Endometrium (tissue), 2 donors: ENCODE measurements around the gene DLX5.
"Not testable (repeated sequence)": the region's sequence is repeated elsewhere in the genome, so short reads cannot be mapped to it uniquely, and the experiment has no call there.

Experiments
- FAIRE-seq: peaks from 2 replicates; lab custom pipeline; 2012; peaks lifted over from hg19 to GRCh38; lab: Jason Lieb, UNC
- donor health status: control.
- donor health status: control.

DLX5 gene

DNA sequence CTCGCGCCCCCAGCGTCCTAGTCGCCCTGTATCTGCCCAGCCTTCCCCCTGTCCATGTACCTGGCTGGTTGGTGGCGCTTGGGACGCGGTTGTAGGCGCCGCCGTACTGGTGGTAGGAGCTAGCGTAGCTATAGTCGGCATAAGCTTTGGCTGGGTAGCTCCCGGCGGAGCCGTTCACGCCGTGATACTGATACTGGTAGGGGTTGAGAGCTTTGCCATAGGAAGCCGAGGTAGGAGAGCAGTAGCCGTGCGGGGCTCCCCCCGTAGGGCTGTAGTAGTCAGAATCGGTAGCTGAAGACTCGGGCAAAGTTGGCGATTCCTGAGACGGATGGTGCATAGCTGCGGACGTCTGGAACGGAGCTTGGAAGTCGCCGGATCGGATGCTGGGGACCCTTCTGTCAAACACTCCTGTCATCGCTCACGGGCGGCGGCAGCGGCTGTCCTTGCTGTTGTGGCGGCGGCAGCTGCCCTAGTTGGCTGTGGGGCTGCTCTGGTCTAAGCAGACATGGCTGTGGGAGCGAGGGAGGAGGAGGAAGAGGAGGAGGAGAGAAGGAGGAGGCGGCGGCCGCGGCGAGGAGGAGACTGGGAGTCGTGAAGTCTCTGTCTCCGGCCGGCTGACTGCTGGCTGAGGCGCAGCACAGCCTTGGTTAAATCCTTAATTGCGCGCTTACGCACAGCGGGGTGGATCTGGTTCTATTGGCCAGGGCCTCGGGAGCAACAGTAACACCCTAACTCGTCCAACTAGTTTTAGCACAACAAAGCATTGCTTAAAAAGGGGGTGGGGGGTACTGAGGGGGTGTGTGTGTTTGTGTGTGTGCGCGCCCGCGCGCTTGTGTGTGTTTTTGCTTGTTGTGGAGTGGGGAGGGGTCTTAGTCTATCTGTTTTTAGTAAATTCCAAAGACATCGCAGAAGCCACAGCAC lies at the start of gene DLX5:
TSS of gene DLX5 (minus strand) at position 623 of the 921 bp plus-strand sequence. CDS start at position 415, 208 bp downstream.
- FAIRE-seq, result peak; percentile 70

DNA sequence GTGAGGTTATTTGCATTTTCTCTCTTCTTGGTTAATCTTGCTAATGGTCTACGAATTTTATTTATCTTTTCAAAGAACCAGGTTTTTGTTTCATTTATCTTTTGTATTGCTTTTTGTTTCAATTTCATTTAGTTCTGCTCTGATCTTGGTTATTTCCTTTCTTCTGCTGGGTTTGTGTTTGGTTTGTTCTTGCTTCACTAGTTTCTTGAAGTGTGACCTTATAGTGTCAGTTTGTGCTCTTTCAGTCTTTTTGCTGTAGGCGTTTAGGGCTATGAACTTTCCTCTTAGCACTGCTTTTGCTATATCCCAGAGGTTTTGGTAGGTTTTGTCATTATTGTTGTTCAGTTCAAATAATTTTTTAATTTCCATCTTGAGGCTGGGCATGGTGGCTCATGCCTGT lies 47.4 kb upstream of the DLX5 start:
- not testable (repeated sequence) for FAIRE-seq

DNA sequence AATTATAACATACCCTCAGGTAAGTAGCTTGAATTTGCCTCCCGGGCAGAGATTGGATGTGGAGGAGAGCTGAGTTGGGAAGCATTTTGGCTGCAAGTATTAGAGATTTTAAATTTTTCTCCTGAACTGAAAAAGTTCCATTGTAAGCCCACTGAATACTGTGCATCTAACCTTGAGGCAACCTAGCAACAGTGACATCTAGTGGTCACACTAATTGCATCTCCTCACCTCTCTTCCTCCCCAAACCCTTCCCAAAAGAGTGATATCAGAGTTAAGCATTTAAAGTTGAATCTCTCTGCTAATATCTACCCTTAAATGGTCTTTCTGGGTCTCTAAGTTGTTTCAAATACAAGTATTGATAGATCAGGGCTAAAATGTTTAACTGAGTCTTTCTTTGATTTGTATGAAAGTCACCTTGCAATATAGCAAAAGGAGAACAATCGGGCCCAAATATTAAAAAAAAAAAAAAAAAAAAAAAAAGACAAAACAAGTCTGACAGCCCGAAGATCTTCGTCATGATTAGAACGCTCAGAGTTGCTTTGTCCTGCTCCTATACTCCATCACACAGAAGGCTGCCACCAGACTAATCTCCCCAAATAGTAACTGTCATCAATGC lies 40.4 kb upstream of the DLX5 start:
- FAIRE-seq, result peak; percentile 53

DNA sequence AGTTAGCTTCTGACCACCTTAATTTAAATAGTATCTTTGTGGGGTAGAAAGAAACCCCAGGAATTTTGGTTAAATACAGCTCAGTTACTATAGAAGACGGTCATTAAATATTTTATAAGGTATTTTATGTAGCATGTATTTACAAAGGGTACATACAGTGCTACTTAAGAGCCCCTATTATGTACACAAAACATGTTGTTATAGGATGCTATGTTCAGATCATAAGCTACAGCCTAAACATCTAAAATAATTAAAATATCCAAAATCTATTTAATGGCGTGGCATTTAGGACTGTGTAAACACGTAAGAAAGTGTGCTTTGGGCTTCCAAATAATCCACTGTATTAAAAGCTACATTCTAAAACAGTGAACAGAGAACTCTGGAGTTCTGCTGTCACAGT lies 39.4 kb upstream of the DLX5 start:
- no peak for FAIRE-seq

DNA sequence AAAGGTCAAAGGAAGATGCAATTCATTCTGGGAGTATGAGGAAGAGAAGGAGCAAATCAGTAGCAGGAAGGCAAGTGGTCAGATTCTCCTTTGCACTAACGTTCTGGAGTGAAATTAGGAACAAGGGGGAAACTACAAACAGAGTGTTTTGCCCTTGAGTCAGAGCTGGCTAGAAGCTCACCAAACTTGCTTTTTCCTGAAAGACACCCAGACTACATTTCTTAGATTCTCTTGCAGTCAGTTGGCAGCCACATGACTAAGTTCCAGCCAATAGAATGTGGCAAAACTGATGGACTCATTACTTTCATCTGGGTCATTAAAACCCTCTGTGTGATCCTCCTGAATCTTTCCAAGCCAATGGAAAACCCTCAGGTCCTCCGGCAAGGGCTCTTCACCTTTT lies 18.6 kb upstream of the DLX5 start:
- no peak for FAIRE-seq

DNA sequence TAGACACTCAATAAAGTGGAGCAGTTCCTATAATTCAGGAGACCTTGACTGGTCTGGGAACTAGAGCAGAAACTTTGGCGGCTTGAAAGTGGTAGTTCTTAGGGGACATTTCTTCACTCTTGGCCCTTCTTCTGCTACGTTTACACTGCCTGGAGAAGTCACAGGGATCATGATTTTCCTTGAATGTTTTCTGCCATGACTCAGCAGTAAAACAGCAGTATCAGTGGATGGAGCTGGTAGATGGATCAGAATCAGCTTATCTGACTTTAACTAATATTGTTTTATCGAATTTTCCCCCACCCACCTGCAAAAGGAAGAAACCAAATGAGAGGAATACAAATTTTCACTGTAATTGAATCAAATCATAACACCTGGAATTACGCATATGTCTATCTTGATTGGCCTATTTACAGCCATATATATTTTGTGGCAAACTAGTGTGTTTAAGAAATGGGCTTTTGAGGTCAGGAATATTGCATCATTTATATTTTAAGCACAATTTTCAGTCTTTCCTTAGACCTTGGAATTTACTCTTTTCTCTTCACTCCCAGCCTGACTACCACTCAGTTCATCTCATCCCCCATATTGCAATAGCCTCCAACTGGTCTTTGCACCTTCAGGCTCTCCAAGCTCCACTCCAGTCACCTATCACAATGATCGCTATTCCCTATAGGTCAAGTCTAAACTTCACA lies 14.9 kb upstream of the DLX5 start:
- no peak for FAIRE-seq

DNA sequence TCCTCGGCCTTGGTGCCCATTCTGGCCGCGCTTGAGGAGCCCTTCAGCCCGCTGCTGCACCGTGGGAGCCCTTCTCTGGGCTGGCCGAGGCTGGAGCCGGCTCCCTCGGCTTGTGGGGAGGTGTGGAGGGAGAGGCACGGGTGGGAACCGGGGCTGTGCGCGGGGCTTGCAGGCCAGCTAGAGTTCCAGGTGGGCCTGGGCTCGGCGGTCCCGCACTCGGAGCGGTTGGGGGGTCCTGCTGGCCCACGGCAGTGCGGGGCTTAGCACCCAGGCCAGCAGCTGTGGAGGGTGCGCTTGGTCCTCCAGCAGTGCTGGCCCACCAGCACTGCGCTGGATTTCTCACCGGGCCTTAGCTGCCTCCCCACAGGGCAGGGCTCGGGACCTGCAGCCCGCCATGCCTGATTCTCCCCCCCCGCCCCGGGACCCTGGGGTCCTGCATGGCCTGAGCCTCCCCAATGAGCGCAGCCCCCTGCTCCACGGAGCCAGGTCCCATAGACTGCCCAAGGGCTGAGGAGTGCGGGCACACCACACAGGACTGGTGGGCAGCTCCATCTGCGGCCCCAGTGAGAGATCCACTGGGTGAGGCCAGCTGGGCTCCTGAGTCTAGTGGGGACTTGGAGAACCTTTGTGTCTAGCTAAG lies 9.7 kb upstream of the DLX5 start:
- FAIRE-seq, result not testable (repeated sequence)

DNA sequence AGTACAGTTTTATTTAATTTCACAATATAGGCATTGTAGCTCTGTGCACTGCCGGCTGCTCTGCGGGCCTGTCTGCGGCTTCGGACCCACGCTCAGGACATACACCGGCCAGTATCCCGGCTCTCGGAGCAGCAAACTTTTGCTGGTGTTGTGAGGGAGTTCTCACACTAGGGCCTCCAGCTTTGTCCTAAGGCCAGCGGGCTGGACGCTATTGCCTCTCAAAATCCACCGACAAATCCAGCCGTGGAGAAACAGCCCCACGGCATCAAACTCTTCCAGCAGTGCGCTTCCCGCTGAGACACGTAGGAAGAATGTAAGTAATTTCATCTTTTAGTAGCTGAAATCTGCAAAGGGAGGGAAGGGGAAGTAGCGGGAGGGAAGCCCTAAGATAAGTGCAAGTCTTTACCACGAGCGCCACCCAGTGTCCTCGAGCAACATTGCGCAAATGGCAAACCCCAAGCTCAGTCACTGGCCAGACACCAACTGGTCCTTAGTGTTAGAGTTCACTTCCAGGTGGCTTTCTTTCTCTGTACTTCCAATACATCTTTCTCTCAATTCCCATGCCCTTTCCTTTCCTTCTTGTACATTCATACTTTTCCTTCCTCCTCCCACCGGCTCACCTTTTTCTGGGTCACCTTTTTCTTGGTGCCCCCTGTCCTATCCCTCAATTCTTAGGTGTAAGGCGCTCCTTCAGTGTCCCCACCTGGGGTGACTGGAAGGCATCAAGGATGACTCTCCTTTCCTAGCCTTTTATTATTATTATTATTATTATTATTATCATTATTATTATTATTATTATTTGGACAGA lies 3.0 kb upstream of the DLX5 start:
- peak; percentile 89 for FAIRE-seq

DNA sequence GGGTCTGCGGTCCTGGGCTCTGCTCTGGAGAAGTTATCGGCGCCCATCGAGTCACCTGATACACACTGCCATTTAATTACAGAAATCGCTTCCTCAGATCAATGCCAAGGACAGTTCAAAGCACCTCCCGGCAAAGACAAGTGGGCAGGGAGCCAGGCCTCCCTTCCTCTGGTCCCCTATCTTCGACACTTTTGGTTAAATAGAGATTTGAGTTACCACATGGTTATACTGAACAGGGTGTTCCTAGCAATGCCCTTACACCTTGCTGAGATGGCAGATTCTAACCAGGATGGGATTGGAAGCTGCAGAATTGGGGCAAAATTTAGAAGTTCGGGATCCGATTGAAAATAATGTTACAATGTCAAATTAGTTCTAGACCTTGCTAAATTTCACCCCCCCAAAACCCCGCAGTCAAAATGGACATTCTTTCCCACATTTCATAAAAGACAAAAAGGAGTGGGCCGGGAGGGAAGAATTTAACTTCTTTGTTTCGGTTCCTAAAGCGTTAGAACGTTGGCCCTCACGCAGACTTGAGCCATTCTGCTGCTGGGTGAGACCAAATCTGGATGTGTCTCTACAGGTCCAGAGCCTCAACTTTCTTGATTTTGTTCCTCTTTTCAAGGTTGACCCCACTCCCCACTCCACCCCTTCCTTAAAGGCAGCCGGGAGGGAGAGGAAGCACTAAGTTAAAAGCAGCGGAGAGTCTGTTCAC lies 2.2 kb upstream of the DLX5 start:
- no peak for FAIRE-seq

DNA sequence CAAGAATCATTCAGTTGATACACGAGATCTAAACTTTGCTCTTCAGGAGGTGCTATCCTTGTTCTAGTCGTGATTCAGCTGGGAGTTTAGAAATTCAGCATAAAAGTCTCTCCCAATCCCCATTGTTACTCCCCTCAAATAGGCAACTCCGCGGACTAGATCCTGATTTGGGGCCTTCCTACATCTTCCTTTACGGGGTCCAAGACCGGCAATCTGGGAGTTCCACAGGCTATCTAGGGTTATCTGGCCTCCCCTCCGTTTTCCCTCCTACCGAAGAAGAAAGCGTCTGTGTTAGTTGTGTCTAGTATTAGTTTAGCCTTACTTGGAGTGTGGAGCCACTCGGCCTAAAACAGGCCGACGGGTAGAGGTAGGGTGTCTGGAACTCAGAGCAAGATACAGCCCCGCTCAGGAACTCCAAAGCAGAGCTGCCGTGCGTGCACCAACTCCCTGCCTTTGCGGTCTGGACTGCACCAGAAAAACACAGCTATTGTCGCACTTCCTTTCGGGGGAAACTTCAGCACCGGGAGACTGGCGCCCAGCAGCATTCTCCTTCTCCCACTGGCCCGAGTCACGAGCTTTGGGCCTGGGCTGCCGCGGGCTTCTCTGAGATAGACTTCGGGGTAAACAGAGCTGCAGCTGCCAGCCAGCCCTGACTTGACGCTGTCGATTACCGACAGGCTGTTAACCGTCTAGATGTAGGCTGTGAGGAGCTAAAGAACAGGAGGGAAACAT lies 1.5 kb upstream of the DLX5 start:
- FAIRE-seq, result no peak

DNA sequence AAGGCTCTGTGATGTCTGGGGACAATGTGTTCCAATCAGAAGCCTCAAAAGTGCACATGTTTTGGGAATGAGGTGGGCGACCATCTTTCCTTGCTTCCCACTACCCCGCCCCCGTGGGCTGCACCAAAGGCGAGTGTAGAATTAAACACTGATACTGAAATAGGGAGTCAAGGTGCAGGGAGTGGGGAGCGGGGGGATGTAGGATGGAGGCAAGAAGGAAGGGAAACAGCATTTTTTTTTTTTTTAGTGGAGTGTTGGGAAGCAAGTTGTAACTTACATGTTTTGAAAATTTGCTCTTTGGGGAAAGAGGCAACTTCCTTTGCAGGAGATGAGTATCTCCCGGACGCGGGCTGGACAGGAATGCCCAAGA lies 484 bp upstream of the DLX5 start:
- no peak for FAIRE-seq

DNA sequence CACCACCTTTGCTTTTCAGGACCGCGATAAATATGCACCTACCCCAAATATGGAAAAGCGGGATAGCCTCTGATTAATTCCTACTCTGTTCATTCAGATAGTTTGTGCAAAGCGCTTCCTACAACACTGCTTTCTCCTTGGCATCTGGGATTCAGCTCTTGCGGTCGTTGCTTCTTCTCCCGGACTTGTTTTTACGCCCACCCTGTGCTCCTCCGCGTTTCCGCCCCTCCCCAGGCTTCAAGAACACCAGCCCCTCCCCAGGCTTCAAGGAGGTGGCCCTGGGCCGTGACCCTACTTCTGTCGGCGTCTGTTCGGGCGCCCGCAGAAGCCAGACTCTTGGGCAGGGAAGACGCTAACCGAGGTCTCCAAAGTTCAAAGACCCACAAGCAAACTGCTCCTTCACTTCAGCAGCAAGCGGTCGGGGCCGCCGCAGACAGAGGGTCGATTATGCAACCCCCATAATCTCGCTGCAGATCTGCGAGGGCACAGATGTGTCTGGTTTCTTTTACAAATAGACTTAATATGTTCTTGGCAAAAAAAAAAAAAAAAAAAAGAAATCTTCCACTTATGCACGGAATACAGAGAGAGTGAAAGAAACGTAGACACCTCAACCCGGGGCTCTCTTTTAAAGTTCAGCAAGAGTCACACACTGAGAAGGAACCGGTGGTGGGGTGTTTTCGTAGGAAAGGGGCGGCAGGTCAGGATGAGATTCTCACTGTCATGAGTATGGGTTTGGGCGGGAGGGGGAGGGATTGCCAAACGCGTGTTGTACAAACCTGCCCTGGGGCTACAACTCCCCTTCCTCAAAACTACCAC lies 1.9 kb downstream of the DLX5 start:
- no peak for FAIRE-seq

DNA sequence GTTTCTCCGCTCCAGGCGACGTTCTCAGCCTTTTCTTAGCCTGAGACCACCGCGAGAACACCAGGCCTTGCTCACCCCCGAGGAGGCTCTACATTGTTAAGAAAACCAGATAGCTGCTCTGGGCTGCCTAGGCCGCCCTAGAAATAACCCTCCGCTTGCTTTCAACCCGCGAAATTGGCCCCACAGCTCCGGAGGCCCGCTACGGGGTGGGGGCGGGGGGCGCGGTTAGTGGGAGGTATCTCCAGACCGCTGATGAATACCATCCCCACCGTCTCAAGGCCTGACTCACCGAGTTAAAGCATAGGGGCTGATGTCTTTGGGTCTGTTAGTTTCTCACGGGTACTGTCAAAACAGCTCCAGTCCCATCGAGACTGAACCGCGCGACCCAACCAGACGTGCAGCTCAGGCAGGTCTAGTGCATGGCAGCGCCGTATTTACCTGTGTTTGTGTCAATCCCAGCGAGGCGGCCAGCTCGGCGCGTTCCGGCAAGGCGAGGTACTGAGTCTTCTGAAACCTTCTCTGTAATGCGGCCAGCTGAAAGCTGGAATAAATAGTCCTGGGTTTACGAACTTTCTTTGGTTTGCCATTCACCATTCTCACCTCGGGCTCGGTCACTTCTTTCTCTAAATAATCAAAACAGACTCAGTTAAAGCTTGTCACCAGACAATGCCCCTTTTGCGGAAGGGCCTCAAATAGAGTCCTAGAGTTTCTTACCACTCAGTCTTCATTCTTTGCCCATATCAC lies 2.7 kb downstream of the DLX5 start:
- FAIRE-seq, result no peak

DNA sequence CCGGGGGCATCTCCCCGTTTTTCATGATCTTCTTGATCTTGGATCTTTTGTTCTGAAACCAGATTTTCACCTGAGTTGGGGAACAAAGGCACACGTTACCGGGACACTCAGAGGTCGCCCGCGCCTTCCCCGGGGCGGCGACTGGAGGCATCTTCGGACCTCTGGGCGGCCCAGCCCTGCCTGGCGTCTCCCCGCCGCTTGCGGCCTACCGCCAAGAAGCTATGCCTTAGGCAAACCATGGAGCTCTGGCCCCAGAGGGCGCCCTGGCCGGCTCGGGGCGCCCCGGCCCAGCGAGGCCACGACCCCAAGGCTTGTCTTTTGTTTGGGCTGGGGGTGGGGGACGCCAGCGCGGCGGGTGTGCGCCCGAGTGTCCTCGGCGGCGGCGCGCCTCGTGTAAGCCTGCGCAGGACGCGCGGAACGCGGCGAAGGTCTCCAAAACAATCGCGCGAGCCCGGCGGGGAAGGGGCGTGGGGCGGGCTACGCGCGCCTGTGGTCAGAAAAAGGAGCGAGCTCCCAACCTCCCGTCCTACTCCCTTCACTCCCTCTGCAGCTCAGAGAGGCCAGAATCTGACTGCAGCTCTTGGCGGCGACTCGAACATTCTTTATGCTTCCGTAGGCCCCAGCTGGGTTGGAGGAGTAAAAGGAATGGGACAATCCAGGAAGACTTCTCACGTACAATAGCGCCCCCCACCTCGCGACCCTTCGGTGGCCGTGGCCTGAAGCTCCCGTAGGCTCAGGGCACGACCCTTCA lies 3.5 kb downstream of the DLX5 start:
- FAIRE-seq, result no peak

DNA sequence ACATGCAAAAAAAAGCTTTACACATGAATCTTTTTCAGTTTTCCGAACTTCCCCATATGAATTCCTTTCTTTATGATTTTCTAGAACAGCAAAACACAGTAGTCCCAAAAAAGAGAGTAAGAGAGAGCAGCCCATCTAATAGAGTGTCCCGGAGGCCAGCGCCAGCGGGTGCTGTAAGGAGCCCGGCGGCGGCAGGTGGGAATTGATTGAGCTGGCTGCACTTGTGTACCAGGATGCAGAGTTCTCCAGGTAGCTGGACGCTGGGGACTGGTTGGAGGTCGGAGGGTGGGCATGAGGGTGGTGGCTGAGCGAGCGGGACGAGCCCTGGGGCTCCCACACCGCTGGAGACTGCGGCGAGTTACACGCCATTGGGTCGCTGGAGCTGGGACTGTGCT lies 4.0 kb downstream of the DLX5 start:
- FAIRE-seq, result no peak

DNA sequence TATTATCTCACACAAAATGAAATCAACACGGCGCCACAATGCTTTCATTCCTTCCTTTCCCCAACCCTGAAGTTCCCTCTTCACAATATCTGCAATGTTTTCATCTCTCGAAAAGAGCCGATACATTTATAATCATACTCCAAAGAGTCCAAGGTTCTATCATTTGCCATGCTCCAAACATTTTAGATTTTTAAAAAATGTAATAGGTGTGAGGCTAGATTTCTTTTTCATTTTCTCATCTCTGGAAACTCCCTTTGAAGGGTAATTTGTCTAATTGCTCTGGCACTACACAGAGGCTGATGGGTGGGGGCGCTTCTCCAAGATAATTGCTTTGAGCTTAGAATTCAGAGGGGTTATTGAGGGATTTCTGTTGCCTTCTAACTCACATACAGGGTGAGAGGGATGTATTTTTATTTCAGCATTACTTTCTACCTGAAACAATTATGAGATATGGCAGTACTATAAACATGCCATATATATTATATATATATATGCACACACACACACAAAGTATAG lies 4.9 kb downstream of the DLX5 start:
- FAIRE-seq, result no peak

DNA sequence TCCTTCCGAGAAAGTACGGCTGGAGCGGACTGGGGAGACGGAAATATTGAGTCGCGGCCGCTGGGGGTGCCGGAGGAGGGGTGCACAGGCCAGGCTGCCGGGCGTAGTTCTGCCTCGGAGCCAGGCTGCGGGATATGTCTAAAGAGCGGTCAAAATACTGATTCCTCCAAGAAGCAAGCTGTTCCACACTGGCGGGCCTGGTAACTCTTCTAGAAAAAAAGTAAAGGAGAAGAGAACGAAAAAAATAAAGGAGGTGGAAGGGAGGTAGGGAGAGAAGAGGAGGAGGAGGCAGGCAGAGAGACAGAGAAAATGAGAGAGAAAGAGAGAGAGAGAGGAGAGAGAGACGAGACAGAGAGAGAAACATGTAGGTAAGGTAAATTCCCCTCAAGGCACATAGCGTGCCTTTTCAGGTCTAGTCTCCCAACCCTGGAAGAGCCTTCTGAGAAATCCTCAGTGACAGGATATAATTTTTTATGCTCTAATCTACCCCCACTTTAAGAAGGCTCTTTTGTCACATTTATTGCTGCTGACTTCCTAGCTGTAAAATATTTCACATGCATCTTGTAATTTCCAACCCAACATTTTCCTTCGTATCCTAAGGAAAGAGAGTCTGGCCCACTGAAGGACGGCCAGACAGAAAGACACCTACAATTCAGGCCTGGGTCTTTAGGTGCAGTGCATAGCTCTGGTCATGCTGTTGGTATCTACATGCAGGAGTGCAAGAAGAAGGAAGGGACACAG lies 5.7 kb downstream of the DLX5 start:
- no peak for FAIRE-seq
